Activated CD4-positive, alpha-beta memory T cell treated with anti-CD3 and anti-CD28 coated beads, Interleukin-2, amount 10 ng/mL, durations not matched to agents 7 days and 5 days (primary cell): Measurements from ENCODE around the gene PHLPP1. TPM values are rescaled to one million over a fixed set of nuclear protein-coding genes. Genes with fewer than 3 reads are reported as not detected.
"Not testable (repeated sequence)": the region's sequence is repeated elsewhere in the genome, so short reads cannot be mapped to it uniquely, and the experiment has no call there.

Source experiments
- CTCF ChIA-PET: fragments of 350-600 bp; sonication (Branson Sonifier 250); formaldehyde crosslinking; loops from one replicate; lab custom pipeline; 2021; ENCODE audit warnings: antibody characterized with exemption, inconsistent platforms; lab: Charles Lee
- POLR2A ChIA-PET: fragments of 350-600 bp; sonication (Branson Sonifier 250); formaldehyde crosslinking; loops from one replicate; lab custom pipeline; 2021; ENCODE audit warnings: antibody characterized with exemption; lab: Charles Lee
- DNase-seq: peaks from one replicate; pipeline ENCODE4 v3.0.0-alpha.2; 2020
- H3K27ac Mint-ChIP-seq: one replicate; pipeline ENCODE4 v1.8.0; 2021; ENCODE audit warnings: mild to moderate bottlenecking, mixed read lengths
- H3K27me3 Mint-ChIP-seq: one replicate; pipeline ENCODE4 v1.8.0; 2021; ENCODE audit warnings: mixed read lengths
- H3K36me3 Mint-ChIP-seq: one replicate; pipeline ENCODE4 v1.8.0; 2021; ENCODE audit warnings: low read depth, mixed read lengths
- H3K4me1 Mint-ChIP-seq: one replicate; pipeline ENCODE4 v1.8.0; 2021; ENCODE audit warnings: mixed read lengths
- H3K4me3 Mint-ChIP-seq: one replicate; pipeline ENCODE4 v1.8.0; 2021; ENCODE audit warnings: mild to moderate bottlenecking, mixed read lengths
- H3K9me3 Mint-ChIP-seq: one replicate; pipeline ENCODE4 v1.8.0; 2021; ENCODE audit warnings: mixed read lengths
- total RNA-seq, 2 experiments: library from RNA; stranded (reverse); gene quantifications; one replicate each; pipeline ENCODE4 v1.2.3, GENCODE V29; 2021

PHLPP1 gene
- total RNA-seq, 2 experiments from 2014 or later, result 8.1 to 8.9 TPM

DNA sequence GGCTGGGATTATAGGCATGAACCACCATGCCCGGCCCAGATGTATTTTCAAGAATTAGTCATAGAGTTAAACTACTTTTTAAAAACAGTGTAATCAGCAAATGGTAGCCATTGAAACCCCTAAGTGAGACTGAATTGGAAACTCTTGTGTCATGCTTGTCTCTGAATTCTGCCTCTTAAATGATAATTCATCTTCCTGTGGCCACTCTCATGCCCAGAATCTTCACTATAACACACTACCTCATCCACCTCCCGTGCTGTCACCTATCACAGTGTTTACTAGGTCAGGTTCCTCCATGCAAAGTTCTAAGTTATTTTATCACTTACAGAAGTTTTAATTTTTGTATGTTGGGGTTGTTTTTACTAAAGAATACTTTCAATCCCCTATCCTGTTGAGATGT is 197.5 kb downstream of the PHLPP1 start:
- POLR2A ChIA-PET, result no interaction called here

DNA sequence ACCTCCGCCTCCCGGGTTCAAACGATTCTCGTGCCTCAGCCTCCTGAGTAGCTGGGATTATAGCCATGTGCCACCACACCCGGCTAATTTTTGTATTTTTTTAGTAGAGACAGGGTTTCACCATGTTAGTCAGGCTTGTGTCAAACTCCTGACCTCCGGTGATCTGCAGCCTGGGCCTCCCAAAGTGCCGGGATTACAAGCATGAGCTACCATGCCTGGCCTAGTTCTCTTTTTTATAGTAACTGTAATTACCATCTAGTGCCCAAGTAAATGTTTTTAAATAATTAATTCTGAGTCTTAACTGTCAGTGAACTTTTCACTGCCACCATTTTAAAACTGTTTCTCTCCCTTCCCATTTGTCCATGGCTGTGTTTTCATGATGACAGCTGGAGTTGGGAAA is 198.5 kb downstream of the PHLPP1 start:
- H3K4me1 Mint-ChIP-seq, H3K27ac Mint-ChIP-seq, H3K36me3 Mint-ChIP-seq, DNase-seq, CTCF ChIA-PET, H3K9me3 Mint-ChIP-seq, H3K27me3 Mint-ChIP-seq, H3K4me3 Mint-ChIP-seq, POLR2A ChIA-PET: not testable (repeated sequence)

More for the DNA sequence above, 197.5 kb downstream of the PHLPP1 start:
- Mint-ChIP-seq H3K9me3 (no peaks in the 10 kb centered on the region), H3K27ac (no peak overlapping the region), H3K36me3 (peaks cover 6% of the 10 kb centered on the region), H3K4me3 (no peak overlapping the region), H3K4me1 (peaks cover 2% of the 10 kb centered on the region), H3K27me3 (no peaks in the 10 kb centered on the region)
- DNase-seq, result no peak
- CTCF ChIA-PET, result no interaction called here

- Mint-ChIP-seq H3K36me3 (peaks cover 6% of the 10 kb centered on the region), H3K4me1 (peaks cover 2% of the 10 kb centered on the region), H3K4me3 (no peak overlapping the region), H3K27ac (no peak overlapping the region), H3K27me3 (no peaks in the 10 kb centered on the region), H3K9me3 (no peaks in the 10 kb centered on the region)
- CTCF ChIA-PET, result no interaction called here
- POLR2A ChIA-PET, result no interaction called here
- no peak for DNase-seq
Observed at GRCh38 chr18:62914871-62915392, 199.6 kb downstream of the PHLPP1 start.

GRCh38 chr18:62918361-62918760 is 203.0 kb downstream of the PHLPP1 start:
- ChIA-PET POLR2A (no interaction called here), CTCF (no interaction called here)
- Mint-ChIP-seq H3K27me3 (no peaks in the 10 kb centered on the region), H3K9me3 (no peaks in the 10 kb centered on the region), H3K4me1 (no peaks in the 10 kb centered on the region), H3K4me3 (no peak overlapping the region), H3K27ac (no peak overlapping the region), H3K36me3 (peaks cover 12% of the 10 kb centered on the region)
- no peak for DNase-seq

- CTCF ChIA-PET, result no interaction called here
- no peaks in the 10 kb centered on the region for H3K27me3 Mint-ChIP-seq
- no peak overlapping the region for H3K4me3 Mint-ChIP-seq
- H3K4me1 Mint-ChIP-seq, result no peaks in the 10 kb centered on the region
- no peak overlapping the region for H3K27ac Mint-ChIP-seq
- peaks cover 12% of the 10 kb centered on the region for H3K36me3 Mint-ChIP-seq
- H3K9me3 Mint-ChIP-seq, result no peaks in the 10 kb centered on the region
- DNase-seq, result no peak
- POLR2A ChIA-PET, result no interaction called here
Observed at GRCh38 chr18:62919109-62919838, 203.9 kb downstream of the PHLPP1 start.

GRCh38 chr18:62925031-62925688 is 209.8 kb downstream of the PHLPP1 start:
- ChIA-PET CTCF (no interaction called here), POLR2A (no interaction called here)
- H3K9me3 Mint-ChIP-seq, result peaks cover 2% of the 10 kb centered on the region
- no peaks in the 10 kb centered on the region for H3K27me3 Mint-ChIP-seq
- H3K36me3 Mint-ChIP-seq, result peaks cover 6% of the 10 kb centered on the region
- no peaks in the 10 kb centered on the region for H3K4me1 Mint-ChIP-seq
- H3K4me3 Mint-ChIP-seq, result no peak overlapping the region
- H3K27ac Mint-ChIP-seq, result no peak overlapping the region
- no peak for DNase-seq

DNA sequence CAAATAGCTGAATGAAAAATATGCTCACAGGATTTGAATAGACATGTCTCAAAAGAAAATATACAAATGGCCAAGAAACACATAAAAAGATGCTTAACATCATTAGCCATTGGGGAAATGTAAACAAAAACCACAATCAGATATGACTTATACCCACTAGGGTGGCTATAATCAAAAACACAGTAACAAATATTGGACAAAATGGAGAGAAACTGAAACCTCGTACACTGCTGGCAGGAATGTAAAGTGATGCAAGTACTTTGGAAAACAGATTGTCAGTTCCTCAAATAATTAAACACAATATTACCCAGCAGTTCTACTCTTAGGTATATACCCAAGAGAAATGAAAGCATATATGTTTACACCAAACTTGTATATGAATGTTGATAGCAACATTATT is 213.0 kb downstream of the PHLPP1 start:
- Mint-ChIP-seq H3K9me3 (peaks cover 16% of the 10 kb centered on the region), H3K27ac (no peak overlapping the region), H3K4me1 (no peaks in the 10 kb centered on the region), H3K27me3 (no peaks in the 10 kb centered on the region), H3K36me3 (peaks cover 12% of the 10 kb centered on the region), H3K4me3 (no peak overlapping the region)
- ChIA-PET POLR2A (no interaction called here), CTCF (no interaction called here)
- no peak for DNase-seq

- no peak overlapping the region for H3K27ac Mint-ChIP-seq
- peaks cover 12% of the 10 kb centered on the region for H3K36me3 Mint-ChIP-seq
- DNase-seq, result no peak
- no peak overlapping the region for H3K4me3 Mint-ChIP-seq
- peaks cover 24% of the 10 kb centered on the region for H3K9me3 Mint-ChIP-seq
- POLR2A ChIA-PET, result no interaction called here
- no peaks in the 10 kb centered on the region for H3K27me3 Mint-ChIP-seq
- CTCF ChIA-PET, result no interaction called here
- H3K4me1 Mint-ChIP-seq, result peaks cover 5% of the 10 kb centered on the region
Observed at GRCh38 chr18:62933261-62933887, 218.0 kb downstream of the PHLPP1 start.

DNA sequence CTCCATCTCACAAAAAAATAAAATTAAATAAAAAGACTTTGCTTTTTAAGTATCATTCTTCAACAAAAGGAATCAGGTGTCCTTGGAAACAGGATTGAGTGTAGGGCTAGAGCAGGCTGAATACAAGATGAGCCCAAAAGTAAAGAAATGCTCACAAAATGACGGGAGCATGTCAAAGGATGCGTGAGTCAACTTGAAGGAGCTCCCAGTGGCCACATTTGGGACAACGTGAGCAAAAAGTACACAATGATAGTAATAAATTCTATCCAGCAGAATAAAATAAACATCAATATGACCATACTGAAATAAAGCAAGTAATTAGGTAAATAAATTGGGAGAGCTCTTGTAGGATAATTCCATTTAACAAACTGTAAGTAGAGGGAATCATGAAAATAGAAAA is 220.7 kb downstream of the PHLPP1 start:
- peaks cover 18% of the 10 kb centered on the region for H3K9me3 Mint-ChIP-seq
- no peaks in the 10 kb centered on the region for H3K27me3 Mint-ChIP-seq
- ChIA-PET POLR2A (no interaction called here), CTCF (no interaction called here)
- DNase-seq, result no peak
- peaks cover 6% of the 10 kb centered on the region for H3K36me3 Mint-ChIP-seq
- H3K4me3 Mint-ChIP-seq, result no peak overlapping the region
- no peak overlapping the region for H3K27ac Mint-ChIP-seq
- H3K4me1 Mint-ChIP-seq, result peaks cover 8% of the 10 kb centered on the region

GRCh38 chr18:62937065-62937464 is 221.7 kb downstream of the PHLPP1 start:
- ChIA-PET POLR2A (no interaction called here), CTCF (no interaction called here)
- Mint-ChIP-seq H3K4me3 (no peak overlapping the region), H3K36me3 (peaks cover 4% of the 10 kb centered on the region), H3K9me3 (peaks cover 14% of the 10 kb centered on the region), H3K27me3 (no peaks in the 10 kb centered on the region), H3K4me1 (peaks cover 8% of the 10 kb centered on the region), H3K27ac (no peak overlapping the region)
- DNase-seq, result no peak

GRCh38 chr18:62938006-62938405 is 222.7 kb downstream of the PHLPP1 start:
- Mint-ChIP-seq H3K4me3 (no peak overlapping the region), H3K27me3 (no peaks in the 10 kb centered on the region), H3K9me3 (peaks cover 10% of the 10 kb centered on the region), H3K4me1 (peaks cover 8% of the 10 kb centered on the region), H3K27ac (no peak overlapping the region), H3K36me3 (no peaks in the 10 kb centered on the region)
- ChIA-PET POLR2A (no interaction called here), CTCF (no interaction called here)
- DNase-seq, result no peak

GRCh38 chr18:62938487-62938886 is 223.1 kb downstream of the PHLPP1 start:
- CTCF ChIA-PET, result interaction anchor here (0.6 kb wide), 1 partner anchor 806 kb away, joined by 4 read pairs; no protein-coding TSS in a partner anchor
- H3K9me3 Mint-ChIP-seq, result peaks cover 6% of the 10 kb centered on the region
- no peaks in the 10 kb centered on the region for H3K36me3 Mint-ChIP-seq
- no peak overlapping the region for H3K4me3 Mint-ChIP-seq
- DNase-seq, result no peak
- H3K4me1 Mint-ChIP-seq, result peaks cover 8% of the 10 kb centered on the region
- no peak overlapping the region for H3K27ac Mint-ChIP-seq
- POLR2A ChIA-PET, result no interaction called here
- H3K27me3 Mint-ChIP-seq, result no peaks in the 10 kb centered on the region

DNA sequence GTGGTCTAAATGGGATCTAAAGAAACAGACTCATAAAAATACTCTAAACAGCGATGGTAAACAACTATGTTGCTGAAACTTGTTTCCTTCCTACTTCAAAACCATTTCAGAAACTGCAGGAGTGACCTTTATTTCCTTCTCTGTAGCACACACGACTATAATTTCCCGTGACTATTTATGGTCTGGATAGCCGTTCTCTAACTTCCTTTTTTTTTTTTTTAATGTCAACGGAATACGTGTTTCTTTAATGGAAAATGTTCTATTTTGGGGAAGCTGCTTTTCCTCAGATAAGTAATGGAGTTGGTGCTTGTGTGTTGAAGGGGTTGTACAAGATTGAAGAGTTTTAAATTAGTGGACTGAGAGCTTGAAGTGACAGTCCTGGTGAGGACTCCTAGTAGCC is 224.1 kb downstream of the PHLPP1 start:
- POLR2A ChIA-PET, result no interaction called here
- no peak for DNase-seq
- H3K4me1 Mint-ChIP-seq, result peaks cover 8% of the 10 kb centered on the region
- H3K27me3 Mint-ChIP-seq, result no peaks in the 10 kb centered on the region
- CTCF ChIA-PET, result interaction anchor here (0.7 kb wide), 1 partner anchor 265 kb away, joined by 3 read pairs; no protein-coding TSS in a partner anchor
- H3K27ac Mint-ChIP-seq, result no peak overlapping the region
- no peaks in the 10 kb centered on the region for H3K9me3 Mint-ChIP-seq
- no peak overlapping the region for H3K4me3 Mint-ChIP-seq
- no peaks in the 10 kb centered on the region for H3K36me3 Mint-ChIP-seq
